Measurements from ENCODE around the gene PRKD2.
A peak's percentile ranks its signal among the peaks of the same experiment; 100 is the strongest.

The PRKD2 gene

GRCh38 chr19:46644720-46645119, 72.2 kb downstream of the PRKD2 start:
- intact Hi-C loops (cut with DNase I), result no loop called here
- DNase-seq, result no peak

GRCh38 chr19:46640656-46641055, 76.3 kb downstream of the PRKD2 start:
- intact Hi-C loops (cut with DNase I), result no loop called here
- DNase-seq, result no peak

DNA sequence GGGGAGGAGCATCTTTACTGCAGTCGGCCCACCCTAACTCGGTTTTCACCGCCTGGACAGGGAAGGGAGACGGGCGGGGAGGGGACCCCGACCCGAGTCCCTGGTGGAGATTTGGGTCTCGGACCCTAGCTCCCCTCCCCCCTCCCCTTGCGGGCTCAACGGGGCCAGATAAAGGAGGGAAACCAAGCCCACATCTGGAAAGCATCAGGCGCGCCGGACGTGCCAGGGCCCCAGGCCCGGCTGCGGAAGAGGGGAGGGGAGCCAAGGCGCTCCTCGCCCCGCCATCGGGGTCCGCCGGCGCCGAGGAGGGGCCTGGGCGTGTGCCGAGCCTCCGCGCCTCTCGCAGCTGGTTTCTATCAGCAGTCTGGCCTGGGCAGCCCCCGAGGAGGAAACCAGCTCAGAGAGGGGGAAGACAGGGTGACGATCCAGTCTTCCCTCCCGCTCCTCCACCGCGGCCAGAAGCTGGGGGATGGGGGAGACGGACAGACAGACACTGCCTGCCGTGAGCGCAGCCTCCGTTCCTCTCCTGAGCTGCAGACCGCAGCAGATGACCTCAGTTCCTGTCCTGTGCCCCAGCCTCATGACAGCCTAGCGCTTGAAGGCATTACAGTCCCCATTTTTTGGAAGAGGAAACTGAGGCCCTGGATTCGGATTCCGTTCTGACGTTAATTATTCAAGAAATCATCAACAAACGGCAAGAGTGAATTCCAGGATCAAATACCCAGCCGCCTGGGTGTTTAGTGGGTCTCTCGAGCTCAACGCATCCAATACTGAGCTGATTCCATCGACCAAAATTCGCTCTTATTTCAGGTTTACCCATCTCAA, 77.3 kb downstream of the PRKD2 start:
- intact Hi-C loops (cut with DNase I), result no loop called here

DNA sequence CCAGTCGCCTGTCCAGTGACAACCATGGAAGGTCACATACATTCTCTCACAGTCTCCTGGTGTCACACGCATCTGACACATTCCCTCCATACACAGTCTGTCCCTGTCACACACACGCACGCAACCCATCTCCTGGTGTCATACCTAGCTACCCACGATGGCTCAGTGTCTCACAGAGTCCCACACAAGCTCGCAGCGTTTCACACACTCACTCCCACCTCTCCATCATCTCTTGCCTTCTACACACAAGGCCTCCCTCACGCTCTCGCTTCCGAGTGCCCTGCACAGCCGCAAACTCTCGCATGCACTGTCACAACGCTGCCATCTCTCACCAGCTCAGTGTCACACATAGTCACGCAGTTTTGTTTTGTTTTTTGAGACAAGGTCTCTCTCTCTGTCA, 79.7 kb downstream of the PRKD2 start:
- intact Hi-C loops (cut with DNase I), result no loop called here
- DNase-seq, result peak in 2 of 10 donors; percentile 27 to 63

More for the DNA sequence above, 77.3 kb downstream of the PRKD2 start:
- peak in 2 of 10 donors; percentile 25 to 55 for DNase-seq

DNA sequence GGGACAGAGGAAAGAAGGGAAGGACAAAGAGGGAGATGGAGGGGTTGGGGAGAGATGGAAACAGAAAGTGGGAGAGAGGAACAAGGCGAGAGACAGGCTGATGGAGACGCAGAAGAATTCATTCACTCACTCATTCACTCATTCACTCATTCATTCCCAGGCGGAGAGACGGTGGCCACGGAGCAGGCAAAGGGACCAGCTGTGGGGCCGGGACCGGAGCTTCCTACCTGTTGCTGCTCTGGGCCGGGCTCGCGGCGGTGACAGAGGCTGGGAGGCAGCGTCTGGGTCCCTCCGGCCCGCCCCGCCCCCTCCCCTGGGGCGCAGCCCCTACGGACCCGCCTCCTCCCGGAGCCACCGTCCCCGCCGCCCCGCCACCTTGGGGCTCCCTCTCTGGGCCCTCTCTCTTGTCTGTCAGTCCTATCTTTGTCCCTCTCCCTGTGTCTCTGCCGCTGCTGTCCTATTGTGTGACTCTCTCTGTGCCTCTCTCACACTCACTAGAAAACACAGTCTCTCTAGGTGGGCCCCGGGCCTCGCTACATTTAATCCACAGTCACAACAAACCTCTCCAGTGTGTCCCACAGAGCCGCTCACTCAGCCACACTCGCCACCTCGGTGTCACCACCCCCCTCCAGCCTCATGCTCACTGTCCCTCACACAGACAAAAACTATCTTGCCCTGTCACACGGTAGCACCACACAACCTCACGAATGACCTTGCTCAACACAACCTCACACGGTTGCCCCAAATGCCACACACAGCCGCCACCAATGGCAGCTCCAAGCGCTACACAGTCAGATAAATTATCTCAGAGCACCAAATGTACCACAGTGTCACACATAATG, 80.8 kb downstream of the PRKD2 start, which contains the start of gene GNG8:
GNG8 (minus strand) TSS at position 283 of the 842 bp plus-strand sequence. CDS start 1,520 bp downstream, outside the sequence.
- intact Hi-C loops (cut with DNase I), result no loop called here
- peak in 2 of 10 donors; percentile 29 to 82 for DNase-seq

- intact Hi-C loops (cut with DNase I), result no loop called here
- no peak for DNase-seq
Observed at GRCh38 chr19:46634656-46635218, 82.2 kb downstream of the PRKD2 start.

- intact Hi-C loops (cut with DNase I), result no loop called here
- DNase-seq, result peak in 9 of 10 donors; percentile 44 to 95 (median 72)
Observed at GRCh38 chr19:46634045-46634655, 82.8 kb downstream of the PRKD2 start.

DNA sequence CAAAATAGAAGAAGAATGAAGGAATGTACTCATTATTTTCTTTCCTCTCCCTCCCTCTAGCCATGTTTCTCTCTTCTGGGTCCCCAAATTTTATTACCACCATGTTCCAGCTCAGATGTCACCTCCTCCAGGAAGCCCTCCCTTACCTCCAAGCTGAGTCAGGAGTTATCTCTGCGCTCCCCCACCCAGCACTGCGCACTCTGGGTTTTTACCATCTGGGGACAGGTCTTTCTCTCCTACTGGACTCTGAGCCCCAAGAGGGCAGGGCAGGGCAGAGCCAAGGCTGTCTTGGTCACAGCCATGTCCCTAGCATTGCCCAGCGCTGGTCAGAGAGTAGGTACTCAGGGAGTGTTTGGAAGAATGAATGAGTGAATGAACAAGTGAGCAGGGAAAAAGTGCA, 83.8 kb downstream of the PRKD2 start:
- peak in 1 of 10 donors; percentile 52 for DNase-seq
- intact Hi-C loops (cut with DNase I), result no loop called here

- no peak for DNase-seq
- intact Hi-C loops (cut with DNase I), result no loop called here
Observed at GRCh38 chr19:46631481-46631880, 85.4 kb downstream of the PRKD2 start.

- peak in 1 of 10 donors; percentile 19 for DNase-seq
- intact Hi-C loops (cut with DNase I), result no loop called here
Observed at GRCh38 chr19:46630586-46631205, 86.2 kb downstream of the PRKD2 start.

DNA sequence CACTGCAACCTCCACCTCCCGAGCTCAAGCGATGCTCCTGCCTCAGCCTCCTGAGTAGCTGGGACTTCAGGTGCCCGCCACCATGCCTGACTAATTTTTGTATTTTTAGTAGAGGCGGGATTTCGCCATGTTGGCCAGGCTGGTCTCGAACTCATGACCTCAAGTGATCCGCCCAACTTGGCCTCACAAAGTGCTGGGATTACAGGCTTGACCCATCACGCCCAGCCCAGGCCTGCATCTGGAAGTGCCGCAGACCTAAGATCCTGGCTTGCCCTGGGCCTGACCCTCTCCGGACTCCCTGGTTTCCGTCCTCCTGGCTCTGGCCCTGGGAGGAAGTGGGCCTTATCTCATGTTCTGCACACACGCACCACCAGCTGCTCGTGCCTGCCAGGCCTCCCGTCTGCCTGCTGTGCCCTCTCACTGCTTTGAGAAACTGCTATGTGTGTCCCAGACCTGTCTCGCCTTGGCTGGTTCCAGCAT, 87.3 kb downstream of the PRKD2 start:
- intact Hi-C loops (cut with DNase I), result loop anchor here (5.0 kb wide), 1 partner anchor 38 kb away; no protein-coding TSS in a partner anchor
- DNase-seq, result no peak

- intact Hi-C loops (cut with DNase I), result loop anchor here (5.0 kb wide), 1 partner anchor 38 kb away; no protein-coding TSS in a partner anchor
Observed at GRCh38 chr19:46628970-46629369, 87.9 kb downstream of the PRKD2 start.

GRCh38 chr19:46626446-46626845, 90.5 kb downstream of the PRKD2 start:
- peak in 1 of 10 donors; percentile 41 for DNase-seq
- intact Hi-C loops (cut with DNase I), result loop anchor here (5.0 kb wide), 1 partner anchor 41 kb away; no protein-coding TSS in a partner anchor

More at GRCh38 chr19:46628970-46629369, 87.9 kb downstream of the PRKD2 start:
- DNase-seq, result peak in 1 of 10 donors; percentile 10

- no peak for DNase-seq
- intact Hi-C loops (cut with DNase I), result loop anchor here (5.0 kb wide), 1 partner anchor 42 kb away; no protein-coding TSS in a partner anchor
Observed at GRCh38 chr19:46625731-46626130, 91.2 kb downstream of the PRKD2 start.

DNA sequence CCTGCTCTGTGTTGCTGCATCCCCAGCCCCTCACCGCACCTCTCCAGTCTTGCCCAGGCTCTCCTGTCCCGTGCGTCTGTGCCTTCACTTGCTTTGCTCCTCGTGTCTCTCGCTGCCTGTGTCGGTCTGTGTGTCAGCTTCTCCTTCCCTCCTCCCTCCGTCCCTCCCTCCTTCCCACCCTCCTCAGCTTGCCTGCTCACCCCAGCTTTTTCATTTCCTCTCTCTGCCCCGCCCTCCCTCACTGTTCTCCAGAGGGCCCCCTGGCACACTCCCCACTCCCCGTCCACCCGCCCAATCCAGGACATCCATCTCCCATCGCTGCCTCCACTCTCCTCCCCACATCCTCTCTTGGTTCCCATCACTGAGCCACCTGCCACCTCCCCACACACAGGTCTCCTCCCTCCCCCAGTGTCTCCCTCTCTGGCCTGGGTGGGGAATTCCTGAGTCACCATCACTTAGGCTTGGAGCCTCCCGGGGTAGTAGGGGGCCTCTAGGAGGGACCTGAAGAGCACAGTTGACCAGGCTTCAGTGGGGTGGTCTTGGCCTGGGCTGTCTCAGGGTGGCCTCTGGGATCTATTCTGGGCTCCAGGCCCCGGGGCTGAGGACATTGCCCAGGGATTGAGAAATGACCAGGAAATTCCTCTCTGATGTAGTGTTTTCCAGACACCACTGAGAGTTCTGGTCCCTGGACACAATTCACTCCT, 91.8 kb downstream of the PRKD2 start, which contains the start of gene PTGIR:
PTGIR (minus strand) TSS at position 132 of the 704 bp plus-strand sequence. CDS start 864 bp downstream, outside the sequence.
- peak in 1 of 10 donors; percentile 51 for DNase-seq
- intact Hi-C loops (cut with DNase I), result loop anchor here (5.0 kb wide), 1 partner anchor 42 kb away; no protein-coding TSS in a partner anchor

Measured in posterior cingulate gyrus (tissue), 11 donors.